ENCODE results near the gene CMPK2. TPM values are rescaled to one million over a fixed set of nuclear protein-coding genes. Genes with fewer than 3 reads are reported as not detected.

Gene CMPK2
- total RNA-seq, 2 donors from 2014 or later, result 2.6 to 3.6 TPM

DNA sequence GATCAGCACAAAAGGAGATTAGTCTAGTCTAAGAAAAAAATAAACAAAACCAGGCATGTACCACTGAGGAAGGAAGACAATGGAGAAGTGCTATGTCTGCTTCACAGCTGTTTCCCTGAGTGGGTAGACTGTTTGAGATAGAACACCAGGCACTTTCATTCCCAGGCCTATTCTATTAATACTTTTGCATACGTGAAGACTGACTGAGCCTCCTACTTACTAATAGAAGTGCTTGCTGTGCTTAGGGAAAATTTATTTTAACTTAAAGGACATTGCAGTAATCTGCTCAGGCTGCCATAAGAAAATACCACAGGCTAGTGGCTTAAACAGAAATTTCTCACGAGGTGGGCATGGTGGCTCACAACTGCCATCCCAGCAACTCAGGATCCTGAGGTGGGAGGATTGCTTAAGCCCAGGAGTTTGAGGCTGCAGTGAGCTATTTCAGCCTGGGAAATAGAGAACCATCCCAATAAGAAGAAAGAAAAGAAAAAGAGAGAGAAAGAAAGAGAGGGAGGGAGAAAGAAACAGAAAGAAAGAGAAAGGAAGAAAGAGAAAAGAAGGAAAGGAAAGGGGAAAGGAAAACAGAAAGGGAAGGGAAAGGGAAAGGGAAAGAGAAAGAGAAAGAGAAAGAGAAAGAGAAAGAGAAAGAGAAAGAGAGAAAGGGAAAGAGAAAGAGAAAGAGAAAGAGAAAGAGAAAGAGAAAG lies 33.0 kb downstream of the CMPK2 start:
- H3K4me3 ChIP-seq, result no peak overlapping the region
- H3K9me3 ChIP-seq, result no peaks in the 10 kb centered on the region
- intact Hi-C loops (cut with DNase I), result no loop called here
- DNase-seq, result no peak
- no peaks in the 10 kb centered on the region for H3K36me3 ChIP-seq
- no peaks in the 10 kb centered on the region for H3K4me1 ChIP-seq
- H3K27me3 ChIP-seq, result no peaks in the 10 kb centered on the region
- TF ChIP-seq CTCF (IDR thresholded peaks at IDR 0.05), result no peak
- no peak overlapping the region for H3K9ac ChIP-seq (ENCODE audit: low read depth in 2 of 2, low read length in 2 of 2)
- no peak overlapping the region for H3K27ac ChIP-seq

- DNase-seq, result no peak
- Histone ChIP-seq H3K4me1 (no peaks in the 10 kb centered on the region), H3K4me3 (no peak overlapping the region), H3K9me3 (no peaks in the 10 kb centered on the region), H3K27me3 (no peaks in the 10 kb centered on the region), H3K9ac (ENCODE audit: low read depth in 2 of 2, low read length in 2 of 2) (no peak overlapping the region), H3K36me3 (no peaks in the 10 kb centered on the region), H3K27ac (no peak overlapping the region)
- no peak for TF ChIP-seq CTCF (IDR thresholded peaks at IDR 0.05)
- intact Hi-C loops (cut with DNase I), result no loop called here
Observed at GRCh38 chr2:6831229-6831628, 34.5 kb downstream of the CMPK2 start.

DNA sequence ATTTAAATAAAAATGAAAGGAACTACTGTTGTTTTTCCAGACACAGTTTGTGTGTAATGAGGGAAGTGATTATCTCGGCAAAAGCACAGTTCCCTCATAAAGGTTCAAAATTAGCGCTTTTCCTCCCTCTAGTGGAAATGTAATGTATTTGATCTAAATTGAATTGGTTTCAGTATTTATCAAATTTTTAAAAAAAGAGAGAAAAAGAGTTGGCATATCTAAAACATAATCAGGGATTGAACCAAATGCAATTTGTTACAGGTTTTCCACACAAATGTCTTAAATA lies 37.5 kb downstream of the CMPK2 start:
- no peaks in the 10 kb centered on the region for H3K36me3 ChIP-seq
- peak; percentile 12 for TF ChIP-seq CTCF (IDR thresholded peaks at IDR 0.05)
- no peak overlapping the region for H3K9ac ChIP-seq (ENCODE audit: low read depth in 2 of 2, low read length in 2 of 2)
- H3K9me3 ChIP-seq, result no peaks in the 10 kb centered on the region
- no peaks in the 10 kb centered on the region for H3K27me3 ChIP-seq
- intact Hi-C loops (cut with DNase I), result no loop called here
- H3K4me1 ChIP-seq, result no peaks in the 10 kb centered on the region
- H3K4me3 ChIP-seq, result no peak overlapping the region
- no peak overlapping the region for H3K27ac ChIP-seq
- no peak for DNase-seq

DNA sequence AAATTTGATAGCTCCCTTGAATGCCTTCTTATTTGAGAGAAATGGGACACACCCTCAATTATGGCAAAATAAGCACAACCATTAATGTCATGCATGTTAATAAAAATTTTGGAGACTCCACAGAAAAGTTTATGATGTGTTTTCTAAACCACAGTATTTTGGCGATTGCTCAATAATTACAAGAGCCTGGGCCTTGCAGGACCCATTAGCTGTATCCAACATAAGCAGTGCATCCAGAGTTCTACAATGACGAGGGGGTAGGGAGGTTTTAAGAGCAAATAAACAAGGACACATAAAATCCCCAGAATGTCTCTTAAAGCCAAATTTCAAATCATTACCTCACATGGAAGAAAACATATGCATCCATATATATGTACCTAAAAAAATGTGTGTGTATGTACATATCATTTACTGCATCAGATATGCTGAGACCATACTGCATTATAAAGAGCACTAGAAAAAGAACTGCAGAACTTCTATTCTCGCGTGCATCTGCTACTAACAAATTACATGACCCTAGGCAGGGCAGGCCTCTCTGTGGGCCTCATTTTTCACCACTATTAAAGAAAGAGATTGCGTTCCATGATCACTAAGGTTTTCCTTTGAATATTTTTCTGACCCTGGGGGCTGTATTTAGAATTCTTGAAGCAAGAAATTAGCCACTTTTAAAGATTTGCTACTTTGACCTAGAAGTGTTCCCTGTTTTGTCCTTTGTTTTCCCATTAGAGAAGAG lies 38.0 kb downstream of the CMPK2 start:
- intact Hi-C loops (cut with DNase I), result no loop called here
- Histone ChIP-seq H3K9me3 (no peaks in the 10 kb centered on the region), H3K4me3 (no peak overlapping the region), H3K9ac (ENCODE audit: low read depth in 2 of 2, low read length in 2 of 2) (no peak overlapping the region), H3K4me1 (no peaks in the 10 kb centered on the region), H3K27ac (no peak overlapping the region), H3K27me3 (no peaks in the 10 kb centered on the region), H3K36me3 (no peaks in the 10 kb centered on the region)
- DNase-seq, result no peak
- no peak for TF ChIP-seq CTCF (IDR thresholded peaks at IDR 0.05)

- no peaks in the 10 kb centered on the region for H3K4me1 ChIP-seq
- H3K36me3 ChIP-seq, result no peaks in the 10 kb centered on the region
Observed at GRCh38 chr2:6826081-6826913, 39.4 kb downstream of the CMPK2 start.

More at GRCh38 chr2:6826081-6826913, 39.4 kb downstream of the CMPK2 start:
- H3K4me3 ChIP-seq, result no peak overlapping the region
- no peaks in the 10 kb centered on the region for H3K9me3 ChIP-seq
- TF ChIP-seq CTCF (IDR thresholded peaks at IDR 0.05), result peak; percentile 56
- no peak overlapping the region for H3K9ac ChIP-seq (ENCODE audit: low read depth in 2 of 2, low read length in 2 of 2)
- no peaks in the 10 kb centered on the region for H3K27me3 ChIP-seq
- intact Hi-C loops (cut with DNase I), result no loop called here
- peak; percentile 55 for DNase-seq
- no peak overlapping the region for H3K27ac ChIP-seq
